A673 (cell line): ENCODE results near the gene STAG1. TPM values are rescaled to one million over a fixed set of nuclear protein-coding genes. Genes with fewer than 3 reads are reported as not detected.

Experiments used
- BruUV-seq: library from RNA; stranded (reverse); fragments of 400-500 nt; replicated peaks from 2 replicates; lab custom pipeline; 2021; lab: Mats Ljungman, UMichigan
- CTCF ChIA-PET: fragments of 300-600 bp; sonication (Branson Sonifier 250); formaldehyde crosslinking; loops from one replicate; lab custom pipeline; 2022; ENCODE audit warnings: antibody characterized with exemption; lab: Charles Lee
- POLR2A ChIA-PET: fragments of 300-600 bp; sonication (Branson Sonifier 250); formaldehyde crosslinking; loops from one replicate; lab custom pipeline; 2022; ENCODE audit warnings: antibody characterized with exemption; ENCODE audit not compliant: low non-redundant PET; lab: Charles Lee
- DNase-seq: peaks from one replicate; pipeline ENCODE4 v3.0.0-alpha.2; 2015; ENCODE audit warnings: low spot score
- H3K27ac ChIP-seq: fragments of 200-600 bp; sonication (generic); 2 replicates; pipeline ENCODE4 v1.5.1; 2016; ENCODE audit warnings: mixed run types, low read depth, mild to moderate bottlenecking, mixed read lengths, antibody characterized with exemption, low read length; ENCODE audit not compliant: poor library complexity, severe bottlenecking
- H3K27me3 ChIP-seq: fragments of 200-600 bp; sonication (generic); replicated peaks from 2 replicates; pipeline ENCODE4 v1.6.1; 2017; ENCODE audit warnings: mixed run types, low read depth, mild to moderate bottlenecking, mixed read lengths, antibody characterized with exemption, low read length; ENCODE audit not compliant: insufficient read depth, poor library complexity
- H3K36me3 ChIP-seq: fragments of 200-600 bp; sonication (generic); 2 replicates; pipeline ENCODE4 v1.6.1; 2016; ENCODE audit warnings: mixed run types, mild to moderate bottlenecking, mixed read lengths, antibody characterized with exemption, low read length; ENCODE audit not compliant: insufficient read depth, poor library complexity, severe bottlenecking
- H3K4me1 ChIP-seq: fragments of 200-600 bp; sonication (generic); 2 replicates; pipeline ENCODE4 v1.6.1; 2017; ENCODE audit warnings: mixed run types, mild to moderate bottlenecking, mixed read lengths, antibody characterized with exemption, low read length; ENCODE audit not compliant: insufficient read depth, poor library complexity, severe bottlenecking
- H3K4me3 ChIP-seq: fragments of 200-600 bp; sonication (generic); 2 replicates; pipeline ENCODE4 v1.5.1; 2016; ENCODE audit warnings: low read depth, mixed run types, mild to moderate bottlenecking, mixed read lengths, low read length; ENCODE audit not compliant: poor library complexity, severe bottlenecking
- H3K9me3 ChIP-seq: fragments of 200-600 bp; sonication (generic); 2 replicates; pipeline ENCODE4 v1.6.1; 2016; ENCODE audit warnings: mixed run types, low read depth, mild to moderate bottlenecking, mixed read lengths, antibody characterized with exemption, low read length; ENCODE audit not compliant: poor library complexity, severe bottlenecking
- CTCF ChIP-seq: fragments of 300-800, 200-600 bp; sonication (generic); conservative IDR thresholded peaks from 2 replicates; pipeline ENCODE4 v1.5.1; 2017; ENCODE audit warnings: low read depth, mild to moderate bottlenecking, antibody characterized with exemption, low read length, moderate library complexity, mixed read lengths
- EZH2 ChIP-seq: fragments of 200-600 bp; sonication (generic); IDR thresholded peaks from 2 replicates; pipeline ENCODE4 v1.6.1; 2017; ENCODE audit warnings: borderline replicate concordance, low read depth, mild to moderate bottlenecking, mixed read lengths, antibody characterized with exemption, low read length; ENCODE audit not compliant: poor library complexity, severe bottlenecking
- intact Hi-C: fragments of 100-400 bp; cut with micrococcal nuclease; formaldehyde crosslinking; loops from one replicate; pipeline ENCODE4 v1.10.0; 2022; ENCODE audit not compliant: unreplicated experiment
- total RNA-seq: library from RNA; stranded (reverse); gene quantifications from 2 replicates; pipeline ENCODE4 v1.2.3, GENCODE V29; 2021

The STAG1 gene
- total RNA-seq, 1 experiment from 2014 or later = 47.4 TPM

DNA sequence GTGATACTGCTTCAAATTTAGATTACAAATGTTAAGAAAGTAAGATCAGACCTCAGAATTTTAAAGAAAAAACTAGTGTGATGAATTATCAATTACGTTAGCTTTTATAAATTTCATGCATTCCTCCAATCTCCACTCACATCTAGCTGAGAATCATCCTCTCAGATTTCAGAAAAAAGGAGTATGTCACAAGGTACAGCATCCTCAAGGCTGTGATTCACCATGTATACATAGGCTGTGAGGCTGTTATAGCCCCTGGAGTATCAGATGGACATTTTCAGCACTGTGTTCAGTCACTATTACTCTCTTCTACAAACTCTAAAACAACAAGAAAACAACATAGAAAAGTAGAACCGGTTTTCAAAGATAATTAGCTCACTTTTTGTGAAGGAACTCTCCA lies 287.7 kb downstream of the STAG1 start:
- no peaks in the 10 kb centered on the region for H3K4me1 ChIP-seq
- POLR2A ChIA-PET = no interaction called here
- intact Hi-C loops = no loop called here

DNA sequence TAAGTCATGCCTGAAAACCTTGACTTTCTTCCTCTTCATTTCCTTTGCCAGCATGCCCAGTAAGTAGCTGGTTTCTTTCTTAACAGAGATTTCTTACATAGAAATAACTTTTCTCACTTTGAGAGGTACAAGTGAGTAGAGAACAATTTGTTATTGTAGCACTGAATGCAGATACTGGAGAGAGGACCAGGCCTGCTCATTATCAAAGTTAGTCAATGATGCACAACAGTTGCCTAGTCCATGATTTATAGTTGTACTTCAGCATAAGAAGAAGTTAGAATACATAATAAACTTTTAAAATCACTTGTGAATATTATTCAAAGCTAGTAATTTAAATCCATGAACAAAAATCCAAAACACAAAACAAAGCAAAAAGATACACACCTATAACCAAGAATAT lies 289.0 kb downstream of the STAG1 start:
- CTCF ChIA-PET = no interaction called here
- H3K4me3 ChIP-seq = no peak overlapping the region
- no peak for DNase-seq
- no peaks in the 10 kb centered on the region for H3K9me3 ChIP-seq
- POLR2A ChIA-PET = no interaction called here
- H3K27ac ChIP-seq = no peak overlapping the region
- H3K4me1 ChIP-seq = no peaks in the 10 kb centered on the region
- TF ChIP-seq CTCF (no peak), EZH2 (no peak)
- intact Hi-C loops = no loop called here
- no peaks in the 10 kb centered on the region for H3K27me3 ChIP-seq
- no TSS peak for BruUV-seq
- H3K36me3 ChIP-seq = peaks cover 3% of the 10 kb centered on the region

More for the DNA sequence above, 287.7 kb downstream of the STAG1 start:
- H3K4me3 ChIP-seq = no peak overlapping the region
- H3K27me3 ChIP-seq = no peaks in the 10 kb centered on the region
- CTCF ChIA-PET = no interaction called here
- peaks cover 3% of the 10 kb centered on the region for H3K36me3 ChIP-seq
- no peak for DNase-seq
- BruUV-seq = no TSS peak
- no peak for TF ChIP-seq CTCF
- no peak for TF ChIP-seq EZH2
- no peaks in the 10 kb centered on the region for H3K9me3 ChIP-seq
- H3K27ac ChIP-seq = no peak overlapping the region

DNA sequence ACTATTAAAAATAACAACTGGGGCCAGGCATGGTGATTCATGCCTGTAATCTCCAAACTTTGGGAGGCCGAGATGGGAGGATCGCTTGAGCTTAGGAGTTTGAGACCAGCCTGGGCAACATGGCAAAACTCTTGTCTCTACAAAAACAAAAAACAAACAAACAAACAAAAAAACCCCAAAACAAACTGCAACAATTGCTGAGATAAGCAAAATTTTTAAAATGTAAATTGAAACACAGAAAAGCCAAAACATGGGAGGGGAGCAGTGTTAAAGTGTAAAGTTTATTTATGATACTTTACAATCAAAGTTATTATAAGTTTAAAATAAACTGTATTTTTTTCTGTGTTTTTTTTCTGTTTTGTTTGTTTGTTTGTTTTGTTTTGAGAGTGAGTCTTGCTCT lies 294.4 kb downstream of the STAG1 start:
- TF ChIP-seq EZH2 (no peak), CTCF (no peak)
- ChIA-PET CTCF (no interaction called here), POLR2A (no interaction called here)
- Histone ChIP-seq H3K27me3 (no peaks in the 10 kb centered on the region), H3K4me3 (no peak overlapping the region), H3K27ac (no peak overlapping the region), H3K9me3 (peaks cover 27% of the 10 kb centered on the region), H3K4me1 (no peaks in the 10 kb centered on the region), H3K36me3 (peaks cover 15% of the 10 kb centered on the region)
- no peak for DNase-seq
- no TSS peak for BruUV-seq
- intact Hi-C loops = no loop called here
